NCI-H2227 (cell line): ENCODE results near the gene CD84.
"Not testable (repeated sequence)": the region's sequence is repeated elsewhere in the genome, so short reads cannot be mapped to it uniquely, and the experiment has no call there.

ENCODE experiments used
- DNase-seq: peaks from one replicate; lab custom pipeline; 2025; ENCODE audit not compliant: unreplicated experiment; lab: John Stamatoyannopoulos, UW

CD84 gene

DNA sequence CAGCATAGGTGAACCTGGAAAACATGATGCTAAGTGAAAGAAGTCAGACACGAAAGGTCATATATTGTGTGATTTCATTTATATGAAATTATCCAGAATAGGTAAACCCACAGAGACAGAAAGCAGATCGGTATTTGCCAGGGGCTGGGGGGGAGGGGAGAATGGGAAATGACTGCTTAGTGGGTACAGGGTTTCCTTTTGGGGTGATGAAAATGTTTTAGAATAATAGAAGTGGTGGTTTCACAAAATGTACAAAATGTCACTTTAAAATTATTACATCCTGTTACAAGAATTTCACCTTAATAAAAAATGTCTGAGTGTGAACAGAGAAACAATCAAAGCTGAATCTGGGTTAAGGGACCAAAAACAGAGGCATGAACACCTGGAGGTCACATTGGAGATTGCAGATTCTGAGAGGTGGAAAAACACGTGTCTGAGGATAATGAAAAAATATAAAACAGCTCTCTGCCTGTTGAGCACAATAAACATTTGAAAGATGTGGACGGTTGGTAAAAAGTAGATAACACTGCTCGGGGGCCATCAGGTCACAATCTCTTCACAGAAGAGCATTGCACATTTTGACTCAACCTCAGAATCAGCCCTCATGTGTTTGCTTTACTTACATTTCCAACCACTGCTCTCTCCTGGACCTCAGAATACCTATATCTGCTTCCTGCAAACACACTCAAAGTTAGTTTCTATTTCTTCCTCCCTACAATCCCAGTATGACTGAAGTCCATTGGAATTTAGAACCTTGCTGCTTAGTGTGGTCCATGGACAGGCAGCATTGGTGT lies 59.5 kb downstream of the CD84 start:
- DNase-seq: no peak

DNA sequence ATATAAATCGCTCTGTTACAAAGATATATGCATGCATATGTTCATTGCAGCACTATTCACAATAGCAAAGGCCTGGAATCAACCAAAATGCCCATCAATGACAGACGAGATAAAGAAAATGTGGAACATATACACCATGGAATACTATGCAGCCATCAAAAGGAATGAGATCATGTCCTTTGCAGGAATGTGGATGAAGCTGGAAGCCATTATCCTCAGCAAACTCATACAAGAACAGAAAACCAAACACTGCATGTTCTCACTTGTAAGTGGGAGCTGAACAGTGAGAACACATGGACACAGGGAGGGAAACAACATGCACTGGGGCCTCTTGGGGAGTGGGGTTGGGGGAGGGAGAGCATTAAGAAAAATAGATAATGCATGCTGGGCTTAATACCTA lies 61.8 kb downstream of the CD84 start:
- not testable (repeated sequence) for DNase-seq

DNA sequence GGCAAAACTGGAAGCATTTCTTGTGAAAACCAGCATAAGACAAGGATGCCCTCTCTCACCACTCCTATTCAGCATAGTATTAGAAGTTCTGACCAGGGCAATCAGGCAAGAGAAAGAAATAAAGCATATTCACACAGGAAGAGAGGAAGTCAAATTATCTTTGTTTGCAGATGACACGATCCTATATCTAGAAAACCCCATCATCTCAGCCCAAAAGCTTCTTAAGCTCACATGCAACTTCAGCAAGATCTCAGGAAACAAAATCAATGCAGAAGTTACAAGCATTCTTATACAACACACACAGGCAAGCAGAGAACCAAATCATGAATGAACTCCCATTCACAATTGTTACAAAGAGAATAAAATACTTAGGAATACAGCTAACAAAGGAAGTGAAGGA lies 63.4 kb downstream of the CD84 start:
- DNase-seq: not testable (repeated sequence)

DNA sequence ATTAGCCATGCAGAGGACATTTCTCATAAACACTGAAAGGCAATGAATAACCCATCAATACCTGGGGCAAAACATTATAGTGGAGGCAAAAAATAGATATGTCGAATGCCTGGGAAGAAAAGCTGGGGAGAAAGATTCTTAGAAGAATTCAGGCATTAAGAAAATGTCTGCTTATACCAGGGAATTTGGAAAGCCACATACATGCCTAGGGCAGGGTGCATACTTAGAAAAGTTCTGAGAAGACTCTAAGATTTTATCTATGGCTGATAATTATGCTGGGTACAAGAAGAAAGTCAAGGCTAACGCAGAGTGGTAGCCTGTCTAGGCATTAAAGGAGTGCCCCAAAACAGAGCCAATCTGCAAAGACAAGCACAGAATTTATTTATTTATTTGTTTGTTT lies 74.6 kb downstream of the CD84 start:
- DNase-seq: no peak

DNA sequence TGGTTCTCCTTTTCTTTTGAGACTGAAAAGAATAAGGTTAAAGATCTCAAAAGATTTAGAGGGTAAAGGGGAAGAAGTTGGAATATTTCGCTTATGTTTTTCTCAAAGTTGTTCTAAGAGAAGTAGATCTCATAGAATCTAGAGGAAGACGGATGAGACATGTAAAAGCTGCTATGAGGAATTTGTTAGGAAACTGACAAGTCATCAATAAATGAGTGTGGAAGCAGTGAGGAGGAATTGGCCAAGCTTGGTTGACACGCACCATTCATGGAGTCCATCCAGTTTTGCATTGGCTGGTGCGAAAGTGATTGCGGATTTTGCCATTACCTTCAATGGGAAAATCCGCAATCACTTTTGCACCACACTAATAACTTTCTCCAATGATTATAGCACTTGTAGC lies 76.2 kb downstream of the CD84 start:
- DNase-seq: no peak

DNA sequence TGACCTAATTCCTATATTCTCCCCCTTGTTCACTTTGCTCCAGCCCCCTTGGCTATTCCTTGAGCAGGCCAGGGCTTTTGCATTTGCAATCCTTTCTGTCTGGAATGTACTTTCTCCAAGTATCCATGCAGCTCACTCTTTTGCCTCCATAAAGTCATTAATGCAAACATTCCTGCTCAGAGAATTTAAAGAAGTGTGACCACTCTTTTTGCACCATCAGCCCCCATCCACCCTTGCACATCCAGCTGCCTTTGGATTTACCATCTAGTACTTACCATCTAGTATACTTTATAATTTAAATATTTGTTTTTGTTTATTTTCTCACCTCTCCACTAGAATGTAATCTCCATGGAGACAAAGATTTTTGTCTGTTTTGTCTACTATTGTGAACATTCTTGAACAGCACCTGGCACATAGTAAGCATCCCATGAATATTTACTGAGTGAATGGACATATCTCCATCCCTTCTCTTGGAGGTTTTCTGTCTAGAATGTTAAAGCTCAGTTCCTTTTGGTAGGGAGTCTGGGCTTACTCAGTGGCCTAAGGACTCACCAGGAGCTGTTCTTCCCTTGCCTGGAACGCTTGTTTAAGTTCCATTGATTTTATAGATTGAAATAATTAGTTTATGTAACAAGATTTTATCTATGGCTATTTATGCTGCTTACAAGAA lies 78.8 kb downstream of the CD84 start:
- no peak for DNase-seq

DNA sequence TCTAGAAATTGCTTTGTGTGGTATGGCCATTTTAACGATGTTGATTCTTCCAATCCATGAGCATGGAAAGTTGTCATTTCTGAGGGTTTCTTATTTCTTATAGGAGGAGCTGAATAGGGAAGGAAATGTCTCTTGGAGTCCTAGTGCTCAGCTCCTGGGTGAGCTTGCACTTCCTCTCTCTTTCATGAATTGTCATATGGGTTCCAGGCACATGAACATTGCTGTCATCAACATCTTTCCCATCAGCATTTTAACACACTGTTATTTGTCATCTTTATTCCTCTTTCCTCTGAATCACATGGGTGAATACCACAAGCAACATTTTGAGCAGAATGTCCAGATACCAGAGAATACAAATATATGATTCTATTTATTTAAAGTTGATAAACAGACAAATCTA lies 79.7 kb downstream of the CD84 start:
- no peak for DNase-seq

DNA sequence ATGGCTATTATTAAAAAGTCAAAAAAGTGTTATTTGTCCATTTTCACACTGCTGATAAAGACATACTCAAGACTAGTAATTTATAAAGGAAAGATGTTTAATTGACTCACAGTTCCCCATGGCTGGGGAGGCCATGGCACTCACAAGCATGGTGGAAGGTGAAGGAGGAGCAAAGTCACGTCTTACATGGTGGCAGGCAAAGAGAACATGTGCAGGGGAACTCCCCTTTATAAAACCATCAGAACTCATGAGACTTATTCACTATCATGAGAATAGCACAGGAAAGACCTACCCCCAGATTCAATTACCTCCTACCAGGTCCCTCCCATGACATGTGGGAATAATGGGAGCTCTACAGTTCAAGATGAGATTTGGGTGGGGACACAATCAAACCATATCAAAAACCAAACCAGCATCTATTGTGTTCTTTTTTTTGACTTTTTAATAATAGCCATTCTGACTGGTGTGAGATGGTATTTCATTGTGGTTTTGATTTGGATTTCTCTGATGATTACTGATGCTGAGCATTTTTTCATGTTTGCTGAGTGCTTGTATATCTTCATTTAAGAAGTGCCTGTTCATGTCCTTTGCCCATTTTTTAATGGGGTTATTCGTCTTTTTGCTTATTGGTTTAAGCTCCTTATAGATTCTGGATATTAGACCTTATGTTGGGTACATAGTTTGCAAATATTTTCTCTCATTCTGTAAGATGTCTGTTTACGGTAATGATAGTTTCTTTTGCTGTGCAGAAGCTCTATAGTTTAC lies 80.8 kb downstream of the CD84 start:
- DNase-seq: not testable (repeated sequence)

DNA sequence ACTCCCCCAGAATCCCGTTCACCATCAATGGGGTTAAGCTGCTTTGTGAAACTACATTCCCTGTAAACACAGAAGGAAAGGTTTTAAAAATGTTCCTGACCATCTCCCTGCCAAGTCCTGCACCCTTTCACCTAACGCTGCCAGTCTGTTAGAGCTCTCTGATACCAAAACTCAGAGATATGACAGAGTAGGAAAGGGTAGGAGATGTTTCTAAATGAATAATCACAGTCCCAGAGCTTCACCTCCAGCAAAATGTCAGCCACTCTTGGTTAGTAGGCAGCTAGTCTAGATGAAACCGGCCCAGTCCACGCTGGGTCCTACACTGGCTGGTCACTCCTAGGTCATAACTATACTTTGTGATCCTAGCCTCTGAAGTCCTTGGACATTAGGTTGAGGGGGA lies 83.0 kb downstream of the CD84 start:
- DNase-seq: no peak

DNA sequence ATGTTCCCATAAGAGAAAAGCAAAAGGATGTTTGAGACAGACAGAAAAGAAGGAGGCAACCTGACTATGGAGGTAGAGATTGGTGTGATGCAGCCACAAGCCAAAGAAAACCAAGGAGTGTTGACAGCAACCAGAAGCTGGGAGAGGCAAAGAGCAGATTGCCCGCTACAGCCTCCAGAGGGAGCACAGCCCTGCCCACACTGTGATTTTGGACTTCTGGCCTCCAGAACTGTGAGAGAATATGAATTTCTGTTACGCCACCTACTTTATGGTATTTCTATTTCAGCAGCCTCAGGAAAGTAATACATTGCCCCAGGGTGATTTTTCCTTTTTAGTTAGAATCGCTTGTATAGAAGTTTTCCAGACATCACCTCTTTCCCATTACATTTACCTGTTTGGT lies 84.7 kb downstream of the CD84 start:
- no peak for DNase-seq

DNA sequence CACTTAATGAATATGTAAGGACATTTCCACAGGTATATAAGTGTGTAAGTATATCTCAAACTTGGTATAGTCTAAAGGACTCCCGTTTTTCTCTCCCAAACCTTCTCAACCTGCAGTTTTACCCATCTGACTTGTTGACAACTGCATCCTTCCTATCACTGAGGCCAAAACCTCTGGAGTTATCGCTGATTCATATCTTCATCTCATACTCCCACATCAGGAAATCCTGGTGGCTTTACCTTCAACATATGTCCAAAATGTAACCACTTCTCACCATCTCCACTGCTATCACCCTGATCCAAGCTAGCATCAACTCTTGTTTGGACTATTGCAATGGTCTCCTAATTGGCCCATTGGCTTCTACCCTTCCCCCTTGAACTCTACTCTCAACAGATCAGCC lies 86.7 kb downstream of the CD84 start:
- no peak for DNase-seq

DNA sequence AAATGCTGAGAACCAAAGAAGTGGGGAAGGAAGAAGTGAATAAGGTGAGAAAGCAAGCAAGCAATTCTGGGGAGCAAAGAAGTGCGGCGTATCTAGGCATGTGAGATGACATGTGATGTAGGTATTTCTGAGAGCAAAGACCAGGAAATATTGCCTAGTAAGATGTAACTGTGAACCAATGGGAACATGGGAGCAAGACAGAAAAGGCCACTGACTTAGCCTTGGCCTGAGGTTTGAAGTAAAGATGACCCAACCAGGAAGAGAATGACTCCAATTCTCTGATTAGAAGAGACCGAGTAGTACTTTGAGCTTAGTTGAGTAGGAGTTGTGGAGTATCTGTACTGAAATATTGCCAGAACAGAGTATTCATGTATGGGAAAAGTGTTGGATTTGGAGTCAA lies 87.3 kb downstream of the CD84 start:
- no peak for DNase-seq
